ENCODE data around the gene FUCA1. TPM values are rescaled to one million over a fixed set of nuclear protein-coding genes. Genes with fewer than 3 reads are reported as not detected.

FUCA1 gene
- polyA plus RNA-seq, 1 donor from 2014 or later = 38.5 TPM

DNA sequence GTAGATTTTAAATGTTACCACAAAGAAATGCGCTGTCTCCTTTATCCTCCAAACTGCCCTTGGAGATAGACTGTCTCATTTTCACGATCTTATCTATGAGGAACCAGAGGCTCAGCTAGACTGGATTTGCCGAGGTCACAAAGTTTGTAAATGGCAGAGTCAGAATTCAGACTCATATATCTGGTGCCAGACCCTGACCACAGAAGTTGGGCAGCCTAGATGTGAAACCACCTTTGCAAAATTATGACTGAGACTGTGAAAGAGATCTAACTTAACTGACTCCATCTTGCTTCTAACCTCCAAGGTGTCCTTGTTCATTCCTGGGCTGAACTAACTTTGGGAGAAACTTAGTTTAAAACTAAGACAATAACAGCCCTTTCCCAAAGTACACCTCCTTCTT, 31.0 kb upstream of the FUCA1 start:
- Histone ChIP-seq H3K27me3 (ENCODE audit: insufficient read depth, low read depth, low read length) (peaks cover 26% of the 10 kb centered on the region), H4K20me1 (ENCODE audit: insufficient read depth) (no peaks in the 10 kb centered on the region), H3K9ac (ENCODE audit: low read length) (no peak overlapping the region), H3K9me3 (ENCODE audit: low read length) (no peaks in the 10 kb centered on the region), H3K36me3 (ENCODE audit: insufficient read depth, low read length) (no peaks in the 10 kb centered on the region), H2AFZ (ENCODE audit: low read depth, low read length) (no peak overlapping the region), H3K27ac (ENCODE audit: low read length) (no peak overlapping the region), H3K4me2 (ENCODE audit: low read length) (no peak overlapping the region), H3K79me2 (replicated peaks; ENCODE audit: insufficient read depth, low read length) (no peaks in the 10 kb centered on the region), H3K4me3 (ENCODE audit: low read length) (no peak overlapping the region), H3F3A (ENCODE audit: insufficient read depth, low read length, poor library complexity, severe bottlenecking) (no peaks in the 10 kb centered on the region), H3K9me2 (ENCODE audit: insufficient read depth, low read length) (no peaks in the 10 kb centered on the region)
- TF ChIP-seq REST (IDR thresholded peaks at IDR 0.05; ENCODE audit: borderline replicate concordance) (no peak), EZH2 (IDR thresholded peaks at IDR 0.05; ENCODE audit: borderline replicate concordance, insufficient read depth, low read length, poor library complexity, severe bottlenecking) (no peak)

- H3K4me3 ChIP-seq (ENCODE audit: low read length) = no peak overlapping the region
- TF ChIP-seq, protein P1, sequence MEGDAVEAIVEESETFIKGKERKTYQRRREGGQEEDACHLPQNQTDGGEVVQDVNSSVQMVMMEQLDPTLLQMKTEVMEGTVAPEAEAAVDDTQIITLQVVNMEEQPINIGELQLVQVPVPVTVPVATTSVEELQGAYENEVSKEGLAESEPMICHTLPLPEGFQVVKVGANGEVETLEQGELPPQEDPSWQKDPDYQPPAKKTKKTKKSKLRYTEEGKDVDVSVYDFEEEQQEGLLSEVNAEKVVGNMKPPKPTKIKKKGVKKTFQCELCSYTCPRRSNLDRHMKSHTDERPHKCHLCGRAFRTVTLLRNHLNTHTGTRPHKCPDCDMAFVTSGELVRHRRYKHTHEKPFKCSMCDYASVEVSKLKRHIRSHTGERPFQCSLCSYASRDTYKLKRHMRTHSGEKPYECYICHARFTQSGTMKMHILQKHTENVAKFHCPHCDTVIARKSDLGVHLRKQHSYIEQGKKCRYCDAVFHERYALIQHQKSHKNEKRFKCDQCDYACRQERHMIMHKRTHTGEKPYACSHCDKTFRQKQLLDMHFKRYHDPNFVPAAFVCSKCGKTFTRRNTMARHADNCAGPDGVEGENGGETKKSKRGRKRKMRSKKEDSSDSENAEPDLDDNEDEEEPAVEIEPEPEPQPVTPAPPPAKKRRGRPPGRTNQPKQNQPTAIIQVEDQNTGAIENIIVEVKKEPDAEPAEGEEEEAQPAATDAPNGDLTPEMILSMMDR (IDR thresholded peaks at IDR 0.05; ENCODE audit: poor library complexity, severe bottlenecking) = no peak
- TF ChIP-seq POLR2AphosphoS5 (IDR thresholded peaks at IDR 0.05) (no peak), RAD21 (conservative IDR thresholded peaks at IDR 0.05) (no peak), REST (IDR thresholded peaks at IDR 0.05; ENCODE audit: borderline replicate concordance) (no peak), SMC3 (conservative IDR thresholded peaks at IDR 0.05; ENCODE audit: poor library complexity) (no peak), EZH2 (IDR thresholded peaks at IDR 0.05; ENCODE audit: borderline replicate concordance, insufficient read depth, low read length, poor library complexity, severe bottlenecking) (no peak), TAF1 (IDR thresholded peaks at IDR 0.05; ENCODE audit: low read depth) (no peak), EP300 (conservative IDR thresholded peaks at IDR 0.05; ENCODE audit: poor library complexity, severe bottlenecking) (no peak), MXI1 (conservative IDR thresholded peaks at IDR 0.05; ENCODE audit: poor library complexity, severe bottlenecking) (no peak)
Observed at GRCh38 chr1:23897083-23897482, 29.0 kb upstream of the FUCA1 start.

More at GRCh38 chr1:23897083-23897482, 29.0 kb upstream of the FUCA1 start:
- H3F3A ChIP-seq (ENCODE audit: insufficient read depth, low read length, poor library complexity, severe bottlenecking) = no peaks in the 10 kb centered on the region
- H2AFZ ChIP-seq (ENCODE audit: low read depth, low read length) = no peak overlapping the region
- H3K79me2 ChIP-seq (replicated peaks; ENCODE audit: insufficient read depth, low read length) = no peaks in the 10 kb centered on the region
- no peaks in the 10 kb centered on the region for H3K9me3 ChIP-seq (ENCODE audit: low read length)
- H3K9me2 ChIP-seq (ENCODE audit: insufficient read depth, low read length) = no peaks in the 10 kb centered on the region
- H3K36me3 ChIP-seq (ENCODE audit: insufficient read depth, low read length) = no peaks in the 10 kb centered on the region
- no peaks in the 10 kb centered on the region for H4K20me1 ChIP-seq (ENCODE audit: insufficient read depth)
- H3K27me3 ChIP-seq (ENCODE audit: insufficient read depth, low read depth, low read length) = peaks cover 9% of the 10 kb centered on the region
- no peak overlapping the region for H3K9ac ChIP-seq (ENCODE audit: low read length)
- H3K27ac ChIP-seq (ENCODE audit: low read length) = no peak overlapping the region
- H3K4me2 ChIP-seq (ENCODE audit: low read length) = no peak overlapping the region
